ENCODE results near the gene DENND1B.
A peak's percentile ranks its signal among the peaks of the same experiment; 100 is the strongest.

DENND1B gene

GRCh38 chr1:197468543-197469175 lies 306.6 kb downstream of the DENND1B start:
- Histone ChIP-seq H3K4me1 (ENCODE audit: control insufficient read depth, insufficient read depth, low read length) (0 out of 2 replicates have a peak, but pooled peaks cover 2% of the 10 kb centered on the region), H3K27ac (ENCODE audit: extremely low read depth, low read depth, low read length) (no peak overlapping the region), H3K4me3 (ENCODE audit: low read depth, low read length) (no peak overlapping the region), H3K9me3 (ENCODE audit: control insufficient read depth, insufficient read depth, low read depth, low read length) (no peaks in the 10 kb centered on the region), H3K36me3 (ENCODE audit: control insufficient read depth in 2 of 2, insufficient read depth in 1 of 2, low read length in 2 of 2) (no peaks in the 10 kb centered on the region)
- TF ChIP-seq ZNF768 (tag by site-specific recombination; IDR thresholded peaks at IDR 0.05) = no peak
- CTCF ChIA-PET = no interaction called here
- POLR2A ChIA-PET = no interaction called here

GRCh38 chr1:197467881-197468280 lies 307.4 kb downstream of the DENND1B start:
- no peaks in the 10 kb centered on the region for H3K36me3 ChIP-seq (ENCODE audit: control insufficient read depth in 2 of 2, insufficient read depth in 1 of 2, low read length in 2 of 2)
- no peak overlapping the region for H3K4me3 ChIP-seq (ENCODE audit: low read depth, low read length)
- POLR2A ChIA-PET = no interaction called here
- no peak overlapping the region for H3K27ac ChIP-seq (ENCODE audit: extremely low read depth, low read depth, low read length)
- TF ChIP-seq ZFHX2 (tag by site-specific recombination; conservative IDR thresholded peaks at IDR 0.05) = no peak
- TF ChIP-seq ZNF837 (tag by site-specific recombination; IDR thresholded peaks at IDR 0.05) = no peak
- TF ChIP-seq ZNF155 (tag by site-specific recombination; IDR thresholded peaks at IDR 0.05) = no peak
- TF ChIP-seq KLF17 (tag by site-specific recombination; IDR thresholded peaks at IDR 0.05) = no peak
- no peak for TF ChIP-seq ZNF366 (tag by site-specific recombination; conservative IDR thresholded peaks at IDR 0.05)
- TF ChIP-seq ZNF211 (tag by site-specific recombination; IDR thresholded peaks at IDR 0.05; ENCODE audit: low read depth) = no peak
- TF ChIP-seq ZBTB21 (tag by site-specific recombination; IDR thresholded peaks at IDR 0.05) = no peak
- TF ChIP-seq SALL2 (tag by site-specific recombination; IDR thresholded peaks at IDR 0.05; ENCODE audit: borderline replicate concordance) = no peak
- no peak for TF ChIP-seq ZNF658 (tag by site-specific recombination; IDR thresholded peaks at IDR 0.05)
- TF ChIP-seq ZEB2 (tag by site-specific recombination; IDR thresholded peaks at IDR 0.05) = no peak
- no peak for TF ChIP-seq ZSCAN5A (tag by site-specific recombination; IDR thresholded peaks at IDR 0.05)
- no peaks in the 10 kb centered on the region for H3K9me3 ChIP-seq (ENCODE audit: control insufficient read depth, insufficient read depth, low read depth, low read length)
- peaks cover 8% of the 10 kb centered on the region; the same call in 1 of the 2 replicates for H3K4me1 ChIP-seq (ENCODE audit: control insufficient read depth, insufficient read depth, low read length)
- CTCF ChIA-PET = no interaction called here

GRCh38 chr1:197466813-197467212 lies 308.5 kb downstream of the DENND1B start:
- H3K27ac ChIP-seq (ENCODE audit: extremely low read depth, low read depth, low read length) = no peak overlapping the region
- CTCF ChIA-PET = interaction anchor here (0.7 to 1.1 kb wide), 2 partner anchors 40 to 67 kb away, joined by 3 to 4 read pairs; no protein-coding TSS in a partner anchor
- POLR2A ChIA-PET = no interaction called here

More at GRCh38 chr1:197466813-197467212, 308.5 kb downstream of the DENND1B start:
- Histone ChIP-seq H3K4me3 (ENCODE audit: low read depth, low read length) (no peak overlapping the region), H3K36me3 (ENCODE audit: control insufficient read depth in 2 of 2, insufficient read depth in 1 of 2, low read length in 2 of 2) (no peaks in the 10 kb centered on the region), H3K9me3 (ENCODE audit: control insufficient read depth, insufficient read depth, low read depth, low read length) (no peaks in the 10 kb centered on the region), H3K4me1 (ENCODE audit: control insufficient read depth, insufficient read depth, low read length) (peaks cover 9% of the 10 kb centered on the region; the same call in 1 of the 2 replicates)
- TF ChIP-seq FEZF1 (tag by site-specific recombination; IDR thresholded peaks at IDR 0.05) (peak; percentile 61; the same call in 1 of the 2 replicates), SCRT1 (tag by site-specific recombination; IDR thresholded peaks at IDR 0.05; ENCODE audit: borderline replicate concordance) (no peak), ZNF350 (tag by site-specific recombination; IDR thresholded peaks at IDR 0.05) (no peak), ZNF580 (tag by site-specific recombination; IDR thresholded peaks at IDR 0.05) (peak; percentile 72), ZNF341 (tag by site-specific recombination; IDR thresholded peaks at IDR 0.05; ENCODE audit: low read depth) (no peak), ZNF23 (tag by site-specific recombination; IDR thresholded peaks at IDR 0.05; ENCODE audit: borderline replicate concordance) (no peak), ZNF843 (tag by site-specific recombination; IDR thresholded peaks at IDR 0.05) (peak; percentile 86), ZNF510 (tag by site-specific recombination; IDR thresholded peaks at IDR 0.05; ENCODE audit: insufficient replicate concordance) (peak; percentile 27), TRIM28 (IDR thresholded peaks at IDR 0.05; ENCODE audit: borderline replicate concordance, low read length) (no peak), ZBTB11 (tag by site-specific recombination; conservative IDR thresholded peaks at IDR 0.05; ENCODE audit: low read depth) (0 out of 2 replicates have a peak, but pooled peaks have one; percentile 16)
